ENCODE measurements around the gene TAF1B. TPM values are rescaled to one million over a fixed set of nuclear protein-coding genes. Genes with fewer than 3 reads are reported as not detected.

Gene TAF1B
- total RNA-seq, 2 donors from 2014 or later: 8.8 to 13.0 TPM

GRCh38 chr2:9807056-9807455 lies 36.2 kb upstream of the TAF1B start:
- TF ChIP-seq, protein P1, sequence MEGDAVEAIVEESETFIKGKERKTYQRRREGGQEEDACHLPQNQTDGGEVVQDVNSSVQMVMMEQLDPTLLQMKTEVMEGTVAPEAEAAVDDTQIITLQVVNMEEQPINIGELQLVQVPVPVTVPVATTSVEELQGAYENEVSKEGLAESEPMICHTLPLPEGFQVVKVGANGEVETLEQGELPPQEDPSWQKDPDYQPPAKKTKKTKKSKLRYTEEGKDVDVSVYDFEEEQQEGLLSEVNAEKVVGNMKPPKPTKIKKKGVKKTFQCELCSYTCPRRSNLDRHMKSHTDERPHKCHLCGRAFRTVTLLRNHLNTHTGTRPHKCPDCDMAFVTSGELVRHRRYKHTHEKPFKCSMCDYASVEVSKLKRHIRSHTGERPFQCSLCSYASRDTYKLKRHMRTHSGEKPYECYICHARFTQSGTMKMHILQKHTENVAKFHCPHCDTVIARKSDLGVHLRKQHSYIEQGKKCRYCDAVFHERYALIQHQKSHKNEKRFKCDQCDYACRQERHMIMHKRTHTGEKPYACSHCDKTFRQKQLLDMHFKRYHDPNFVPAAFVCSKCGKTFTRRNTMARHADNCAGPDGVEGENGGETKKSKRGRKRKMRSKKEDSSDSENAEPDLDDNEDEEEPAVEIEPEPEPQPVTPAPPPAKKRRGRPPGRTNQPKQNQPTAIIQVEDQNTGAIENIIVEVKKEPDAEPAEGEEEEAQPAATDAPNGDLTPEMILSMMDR (IDR thresholded peaks at IDR 0.05): no peak
- no peak overlapping the region for H3K4me3 ChIP-seq
- DNase-seq: no peak
- H3K9me3 ChIP-seq: no peaks in the 10 kb centered on the region
- intact Hi-C loops (cut with DNase I): no loop called here
- H3K27me3 ChIP-seq: no peaks in the 10 kb centered on the region
- peaks cover 6% of the 10 kb centered on the region for H3K4me1 ChIP-seq
- no peaks in the 10 kb centered on the region for H3K36me3 ChIP-seq
- no peak overlapping the region for H3K27ac ChIP-seq
- H3K9ac ChIP-seq (ENCODE audit: low read depth in 2 of 2, low read length in 2 of 2): peak overlapping the region in 1 of 2 donors; percentile 9

DNA sequence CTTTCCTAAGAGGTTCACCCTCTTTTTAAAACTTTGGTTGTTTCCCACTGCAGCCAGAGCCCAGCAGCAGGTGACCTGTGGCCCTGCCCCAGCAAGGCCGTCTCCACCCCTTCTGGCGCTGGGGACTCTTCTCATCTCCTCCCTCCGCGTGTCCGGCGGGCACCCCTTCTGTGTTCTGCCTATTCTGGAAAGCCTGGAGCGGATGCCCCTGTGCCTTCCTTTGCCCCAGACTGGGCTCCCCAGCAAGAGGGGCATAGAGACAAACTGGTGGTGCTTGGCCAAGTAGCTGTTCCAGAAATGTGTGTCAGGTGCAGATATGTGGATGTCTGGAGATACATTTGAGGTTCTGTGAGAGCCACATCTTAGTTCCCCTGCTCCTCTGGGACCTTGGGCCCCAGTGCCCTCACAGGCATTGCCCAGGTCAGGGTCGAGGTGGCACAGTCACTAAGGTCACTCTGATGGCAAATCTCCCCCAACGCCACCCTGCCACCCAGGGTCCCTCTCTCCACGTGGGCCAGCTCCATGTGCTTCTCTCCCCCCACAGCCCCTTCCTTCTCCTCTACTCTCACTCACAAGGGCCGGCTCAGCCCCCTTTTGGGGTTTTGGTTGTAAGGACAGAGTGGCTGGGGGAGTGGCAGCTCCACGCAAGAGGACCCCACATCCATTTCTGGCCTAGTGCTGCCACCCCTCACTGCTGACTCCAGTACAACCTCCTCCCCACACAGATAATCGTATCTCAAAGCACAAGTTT lies 35.5 kb upstream of the TAF1B start:
- no peak for DNase-seq
- no peak overlapping the region for H3K27ac ChIP-seq
- no peaks in the 10 kb centered on the region for H3K9me3 ChIP-seq
- TF ChIP-seq, protein P1 (IDR thresholded peaks at IDR 0.05): no peak
- intact Hi-C loops (cut with DNase I): no loop called here
- peaks cover 6% of the 10 kb centered on the region for H3K4me1 ChIP-seq
- H3K4me3 ChIP-seq: no peak overlapping the region
- no peaks in the 10 kb centered on the region for H3K27me3 ChIP-seq
- no peaks in the 10 kb centered on the region for H3K36me3 ChIP-seq
- no peak overlapping the region for H3K9ac ChIP-seq (ENCODE audit: low read depth in 2 of 2, low read length in 2 of 2)

DNA sequence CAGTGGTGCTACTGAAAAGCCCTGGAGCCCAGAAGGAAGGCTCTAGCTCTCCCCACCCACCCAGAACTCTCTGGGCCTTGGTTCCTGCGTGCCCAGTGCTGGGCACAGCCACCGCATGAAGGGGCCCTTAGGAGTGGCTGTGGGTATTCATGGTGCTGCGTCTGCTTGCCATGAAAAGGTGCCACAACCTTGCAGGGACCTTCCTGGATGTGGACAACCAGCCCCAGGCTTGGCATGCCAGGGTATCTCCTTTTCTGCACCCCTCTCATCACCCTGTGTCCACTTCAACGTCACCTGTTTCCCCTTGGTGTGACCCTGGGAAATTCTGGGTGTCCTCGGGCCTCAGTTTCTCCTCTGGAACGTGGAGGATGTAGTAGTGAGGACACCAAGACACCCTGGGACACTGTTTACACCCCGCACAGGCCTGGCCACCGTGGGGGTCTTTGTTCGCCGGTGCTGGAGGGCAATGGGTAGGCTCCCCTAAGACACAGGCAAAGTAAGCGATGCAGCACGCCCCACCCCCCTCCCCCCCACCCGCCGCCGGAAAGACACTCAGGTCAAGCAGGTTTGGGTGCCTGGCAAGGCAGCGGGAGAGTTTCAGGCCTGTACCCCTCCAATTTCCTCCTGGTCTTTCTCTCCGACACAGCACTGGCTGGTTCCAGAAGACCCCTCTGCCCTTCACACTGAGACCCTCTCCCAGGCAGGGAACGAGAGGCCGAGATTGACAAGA lies 34.8 kb upstream of the TAF1B start:
- no peak for DNase-seq
- H3K4me3 ChIP-seq: no peak overlapping the region
- H3K9ac ChIP-seq (ENCODE audit: low read depth in 2 of 2, low read length in 2 of 2): no peak overlapping the region
- no peaks in the 10 kb centered on the region for H3K27me3 ChIP-seq
- intact Hi-C loops (cut with DNase I): no loop called here
- H3K9me3 ChIP-seq: no peaks in the 10 kb centered on the region
- TF ChIP-seq, protein P1 (IDR thresholded peaks at IDR 0.05): no peak
- no peak overlapping the region for H3K27ac ChIP-seq
- H3K4me1 ChIP-seq: peaks cover 6% of the 10 kb centered on the region
- no peaks in the 10 kb centered on the region for H3K36me3 ChIP-seq

GRCh38 chr2:9809064-9809356 lies 34.3 kb upstream of the TAF1B start:
- Histone ChIP-seq H3K36me3 (no peaks in the 10 kb centered on the region), H3K9me3 (no peaks in the 10 kb centered on the region), H3K27me3 (no peaks in the 10 kb centered on the region), H3K4me3 (no peak overlapping the region), H3K27ac (no peak overlapping the region), H3K4me1 (peaks cover 10% of the 10 kb centered on the region), H3K9ac (ENCODE audit: low read depth in 2 of 2, low read length in 2 of 2) (no peak overlapping the region)
- intact Hi-C loops (cut with DNase I): no loop called here
- TF ChIP-seq, protein P1 (IDR thresholded peaks at IDR 0.05): no peak
- DNase-seq: peak; percentile 68

- H3K27ac ChIP-seq: no peak overlapping the region
- no peak overlapping the region for H3K4me3 ChIP-seq
- H3K9ac ChIP-seq (ENCODE audit: low read depth in 2 of 2, low read length in 2 of 2): no peak overlapping the region
- H3K9me3 ChIP-seq: no peaks in the 10 kb centered on the region
- DNase-seq: peak; percentile 59
- intact Hi-C loops (cut with DNase I): loop anchor here (5.0 to 10.0 kb wide), 2 partner anchors 145 to 238 kb away; partner anchors contain the start of gene GRHL1
- H3K36me3 ChIP-seq: no peaks in the 10 kb centered on the region
- H3K4me1 ChIP-seq: peaks cover 11% of the 10 kb centered on the region
- no peaks in the 10 kb centered on the region for H3K27me3 ChIP-seq
- TF ChIP-seq, protein P1 (IDR thresholded peaks at IDR 0.05): no peak
Observed at GRCh38 chr2:9809448-9810088, 33.7 kb upstream of the TAF1B start.
